Measurements from ENCODE around the gene PABPN1.

GRCh38 chr14:23301288-23301968, 19.8 kb upstream of the PABPN1 start:
- TF ChIP-seq CTCF (IDR thresholded peaks at IDR 0.05) (peak; percentile 92), EP300 (IDR thresholded peaks at IDR 0.05) (no peak), MAX (IDR thresholded peaks at IDR 0.05) (no peak; the same call in 1 of the 2 replicates), ZC3H11A (IDR thresholded peaks at IDR 0.05) (no peak), MAZ (IDR thresholded peaks at IDR 0.05; ENCODE audit: borderline replicate concordance, low read depth, low read length) (no peak), SREBF2 (IDR thresholded peaks at IDR 0.05) (no peak), HDAC2 (IDR thresholded peaks at IDR 0.05) (no peak), CHD4 (IDR thresholded peaks at IDR 0.05; ENCODE audit: borderline replicate concordance) (no peak), POLR2A (IDR thresholded peaks at IDR 0.05; ENCODE audit: low read length) (peak; percentile 45), TFCP2L1 (CRISPR knock-in tag; IDR thresholded peaks at IDR 0.05) (no peak), PHF8 (IDR thresholded peaks at IDR 0.05; ENCODE audit: borderline replicate concordance, low read depth) (peak; percentile 45; the same call in 1 of the 2 replicates)
